ENCODE measurements around the gene CDH23.

The CDH23 gene

DNA sequence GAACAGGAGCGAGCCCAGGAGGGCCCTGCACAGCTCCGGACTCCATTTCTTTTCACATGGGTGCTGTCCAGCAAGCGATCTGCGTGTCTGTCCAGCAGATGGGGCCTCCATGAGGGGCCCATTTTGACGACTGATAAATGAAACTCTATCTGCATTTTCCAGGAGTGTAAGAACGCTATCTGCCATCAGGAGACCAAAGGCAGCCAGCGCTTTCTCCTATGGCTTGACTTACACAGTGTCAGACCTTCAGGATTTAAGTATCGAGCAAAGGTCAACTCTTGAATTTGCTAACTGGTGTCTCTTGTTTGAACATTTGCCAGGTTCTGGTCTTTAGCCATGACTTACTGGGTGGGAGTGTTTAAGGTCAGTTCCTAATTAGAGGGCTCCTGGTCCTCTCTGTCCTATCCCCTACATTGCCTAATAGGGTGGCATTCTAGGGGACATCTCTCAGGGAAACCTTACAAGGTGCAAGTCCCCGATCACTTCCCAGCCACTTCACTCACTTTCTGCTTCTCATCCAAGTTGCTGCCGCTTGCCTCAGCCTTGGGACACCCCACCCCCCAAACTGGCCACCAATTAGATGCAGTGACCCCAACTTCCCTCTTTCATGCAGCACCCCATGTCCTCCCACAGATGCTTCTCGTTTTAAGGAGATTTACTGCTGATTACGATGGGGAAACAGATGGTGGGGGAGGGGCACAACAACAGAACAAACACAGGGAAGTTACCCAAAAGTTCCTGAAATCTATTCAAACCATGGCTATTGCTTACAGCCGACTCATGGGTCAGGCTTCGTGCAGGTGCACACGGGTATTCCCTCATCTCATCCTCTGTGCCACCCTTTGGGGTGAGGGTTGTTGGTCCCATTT lies 356.6 kb downstream of the CDH23 start:
- H3K36me3 ChIP-seq (replicated peaks): no peaks in the 10 kb centered on the region
- DNase-seq (ENCODE audit: low spot score in 2 of 2): no peak
- no peaks in the 10 kb centered on the region for H3K9me3 ChIP-seq
- in situ Hi-C loops (cut with MboI; ENCODE audit: low sequenced_read_pairs): no loop called here
- H3K27me3 ChIP-seq (ENCODE audit: low read depth): peaks cover 13% of the 10 kb centered on the region
- no peaks in the 10 kb centered on the region for H3K4me1 ChIP-seq
- H3K4me3 ChIP-seq: no peak overlapping the region

DNA sequence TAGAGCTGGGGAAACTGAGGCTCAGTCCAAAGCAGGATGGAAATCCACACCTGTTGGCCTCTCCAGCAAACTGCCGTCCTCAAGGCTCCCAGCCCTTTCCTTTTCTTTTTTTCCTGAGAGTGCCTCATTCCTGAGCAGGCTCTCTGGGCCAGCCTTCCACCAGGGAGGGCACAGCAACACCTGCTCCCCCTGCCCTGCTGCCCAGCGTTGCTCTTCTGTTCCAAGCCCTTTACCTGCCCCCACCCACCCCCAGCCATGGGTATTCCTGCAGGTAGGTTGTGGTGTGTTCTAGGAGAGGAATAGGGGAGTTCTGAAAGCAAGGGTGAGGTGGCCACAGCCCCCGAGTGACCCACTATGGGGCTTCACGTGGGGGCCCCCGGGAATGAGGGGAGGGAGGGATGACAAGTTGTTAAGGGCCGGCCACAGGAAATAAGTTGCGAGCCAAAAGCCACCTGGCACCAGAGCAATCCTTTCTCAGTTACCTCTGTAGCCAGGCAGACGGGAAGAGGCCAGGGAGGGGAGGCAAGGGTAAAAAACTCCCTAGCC lies 357.3 kb downstream of the CDH23 start:
- Histone ChIP-seq H3K36me3 (replicated peaks) (no peaks in the 10 kb centered on the region), H3K27me3 (ENCODE audit: low read depth) (peaks cover 13% of the 10 kb centered on the region), H3K4me1 (no peaks in the 10 kb centered on the region), H3K9me3 (no peaks in the 10 kb centered on the region), H3K4me3 (no peak overlapping the region)
- DNase-seq (ENCODE audit: low spot score in 2 of 2): no peak
- in situ Hi-C loops (cut with MboI; ENCODE audit: low sequenced_read_pairs): no loop called here

DNA sequence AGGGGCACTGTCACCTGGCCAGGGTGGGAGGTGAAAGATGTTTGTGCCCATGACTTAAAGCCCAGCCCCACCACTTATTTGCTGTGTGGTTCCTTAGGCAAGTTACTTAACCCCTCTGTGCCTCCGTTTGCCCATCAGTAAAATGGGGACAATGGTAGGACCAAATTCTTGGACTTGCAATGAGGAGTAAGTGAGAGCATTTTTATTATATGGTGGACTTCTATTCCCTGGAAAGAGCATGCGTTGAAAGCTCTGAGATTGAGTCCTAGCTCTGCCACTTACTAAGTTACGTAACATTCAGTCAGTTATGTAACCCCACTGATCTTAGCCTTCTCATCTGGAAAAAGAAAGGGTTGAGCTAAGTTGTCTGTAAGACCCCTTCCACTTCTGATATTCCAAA lies 357.8 kb downstream of the CDH23 start:
- no peaks in the 10 kb centered on the region for H3K36me3 ChIP-seq (replicated peaks)
- no peak for DNase-seq (ENCODE audit: low spot score in 2 of 2)

DNA sequence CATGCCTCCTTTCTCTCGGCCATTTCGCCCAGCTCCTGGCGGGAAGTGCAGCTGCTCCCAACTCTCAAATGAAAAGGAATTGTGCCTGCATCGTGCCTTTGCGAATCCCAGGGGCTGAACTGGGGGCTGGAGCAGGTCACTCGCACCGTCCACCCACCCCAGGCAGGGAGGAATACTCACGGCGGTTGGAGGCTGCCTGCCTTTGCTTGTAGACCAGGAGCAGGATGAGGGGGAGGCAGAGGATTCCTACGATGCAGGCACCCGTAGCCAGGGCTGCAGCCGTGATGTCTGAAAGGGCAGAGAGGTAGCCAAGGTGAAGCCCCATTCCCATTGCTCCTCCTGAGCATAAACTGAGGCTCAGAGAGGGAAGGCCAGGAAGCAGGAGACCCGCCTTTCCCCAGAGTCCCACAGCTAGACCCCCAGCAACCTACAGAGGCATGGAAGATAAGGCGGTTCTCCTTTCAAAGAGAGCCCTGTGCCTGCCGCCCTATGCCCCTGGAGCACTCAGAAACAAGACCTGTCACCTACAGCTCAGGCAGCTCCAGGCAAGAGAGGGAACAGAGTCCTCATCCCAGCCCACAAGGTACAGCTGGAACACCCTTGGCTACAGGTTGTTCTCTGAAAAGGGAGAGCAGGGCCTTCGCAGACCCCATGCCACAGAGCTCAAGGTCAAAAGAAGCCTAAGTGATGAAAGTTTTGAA lies 358.6 kb downstream of the CDH23 start:
- Histone ChIP-seq H3K4me1 (no peaks in the 10 kb centered on the region), H3K9me3 (no peaks in the 10 kb centered on the region), H3K27me3 (ENCODE audit: low read depth) (peaks cover 13% of the 10 kb centered on the region), H3K4me3 (no peak overlapping the region), H3K36me3 (replicated peaks) (no peaks in the 10 kb centered on the region)
- in situ Hi-C loops (cut with MboI; ENCODE audit: low sequenced_read_pairs): no loop called here
- DNase-seq (ENCODE audit: low spot score in 2 of 2): no peak

More for the DNA sequence above, 357.8 kb downstream of the CDH23 start:
- Histone ChIP-seq H3K4me1 (no peaks in the 10 kb centered on the region), H3K9me3 (no peaks in the 10 kb centered on the region), H3K4me3 (no peak overlapping the region), H3K27me3 (ENCODE audit: low read depth) (peaks cover 13% of the 10 kb centered on the region)
- in situ Hi-C loops (cut with MboI; ENCODE audit: low sequenced_read_pairs): no loop called here

DNA sequence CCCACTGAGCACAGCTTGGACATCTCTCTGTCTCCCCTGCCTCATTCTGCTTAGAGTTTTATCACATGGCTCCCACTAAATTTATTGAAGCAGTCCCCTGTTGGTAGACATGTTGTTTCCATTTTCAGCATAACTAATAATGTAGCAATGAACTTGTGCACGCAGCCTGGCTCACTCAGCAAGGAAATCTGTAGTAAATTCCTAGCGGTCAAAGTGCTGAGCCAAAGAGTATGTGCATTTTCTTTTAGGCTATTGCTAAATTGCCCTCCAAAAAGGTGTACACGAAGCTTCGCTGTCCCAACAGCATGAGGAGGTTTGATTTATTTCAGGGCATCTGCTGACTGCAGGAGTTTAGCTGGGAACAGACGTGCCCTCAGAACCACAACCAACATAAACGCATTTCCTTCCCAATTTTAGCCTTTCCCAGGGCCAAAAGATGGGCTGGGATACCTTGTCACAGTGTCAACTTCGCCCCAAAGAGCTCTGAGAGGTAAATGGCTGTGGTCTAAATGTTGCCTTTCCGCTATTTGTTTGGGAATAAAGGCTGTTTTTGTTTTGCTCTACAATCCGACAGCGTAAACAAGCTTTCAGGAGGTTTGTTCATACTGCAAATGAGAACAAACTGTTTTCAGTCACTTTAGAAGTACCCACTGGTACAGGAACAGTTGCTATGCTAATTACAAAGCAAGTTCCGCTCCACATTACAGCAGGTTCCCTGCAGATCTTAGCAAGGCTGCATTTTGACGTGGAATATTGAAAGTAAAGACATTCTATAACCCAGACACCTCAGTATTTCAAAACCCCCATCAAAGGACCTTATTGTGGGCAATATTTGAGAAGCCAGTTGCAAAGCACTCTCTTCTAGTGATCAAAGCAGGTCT lies 359.8 kb downstream of the CDH23 start:
- H3K4me1 ChIP-seq: no peaks in the 10 kb centered on the region
- in situ Hi-C loops (cut with MboI; ENCODE audit: low sequenced_read_pairs): no loop called here
- no peaks in the 10 kb centered on the region for H3K36me3 ChIP-seq (replicated peaks)
- H3K27me3 ChIP-seq (ENCODE audit: low read depth): peaks cover 13% of the 10 kb centered on the region
- no peak for DNase-seq (ENCODE audit: low spot score in 2 of 2)
- H3K4me3 ChIP-seq: no peak overlapping the region
- no peaks in the 10 kb centered on the region for H3K9me3 ChIP-seq

DNA sequence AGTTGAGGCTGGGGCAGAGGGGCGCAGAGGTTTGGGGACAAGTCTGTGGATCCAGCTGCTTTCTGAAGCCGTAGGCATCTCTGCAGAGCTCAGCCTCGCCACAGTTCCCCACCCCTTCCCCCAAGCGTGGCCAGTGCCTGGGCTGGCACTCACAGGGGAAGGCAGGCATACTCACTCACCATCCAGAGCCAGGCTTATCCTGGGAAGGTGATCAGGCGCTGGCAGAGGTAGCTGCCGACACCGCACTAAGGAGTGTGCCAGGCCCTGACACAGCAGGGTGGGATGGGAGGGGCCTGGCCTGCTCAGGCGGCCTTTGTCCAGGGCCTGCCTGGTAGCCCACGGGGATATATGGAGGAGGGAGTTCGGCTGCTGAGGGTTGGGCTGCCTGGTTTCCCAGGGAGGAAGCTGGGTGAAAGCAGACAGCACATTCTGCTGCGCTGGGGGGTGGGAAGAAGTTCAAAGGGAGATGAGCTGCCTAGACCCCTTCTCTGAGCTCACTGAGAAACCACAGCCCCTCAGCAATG lies 360.7 kb downstream of the CDH23 start:
- H3K36me3 ChIP-seq (replicated peaks): no peaks in the 10 kb centered on the region
- DNase-seq (ENCODE audit: low spot score in 2 of 2): no peak
- in situ Hi-C loops (cut with MboI; ENCODE audit: low sequenced_read_pairs): no loop called here
- no peak overlapping the region for H3K4me3 ChIP-seq
- H3K9me3 ChIP-seq: no peaks in the 10 kb centered on the region
- peaks cover 13% of the 10 kb centered on the region for H3K27me3 ChIP-seq (ENCODE audit: low read depth)
- no peaks in the 10 kb centered on the region for H3K4me1 ChIP-seq

DNA sequence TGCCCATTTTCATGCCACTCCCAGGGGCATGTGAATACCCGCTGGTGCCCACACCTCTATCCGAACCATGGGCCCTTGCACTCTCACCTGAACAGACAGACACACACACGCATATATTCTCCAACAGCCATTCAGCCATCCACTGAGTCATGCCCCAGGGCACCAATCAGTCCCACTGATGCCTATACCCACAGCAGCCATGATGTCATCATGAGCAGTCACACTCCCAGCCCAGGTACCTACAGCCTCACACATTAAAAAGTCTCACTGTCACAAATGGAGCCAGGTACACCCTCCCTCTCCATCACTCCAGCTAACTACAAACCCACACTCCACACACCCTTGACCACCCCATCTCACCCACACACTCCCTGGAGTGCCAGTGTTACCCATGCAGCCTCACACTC lies 364.4 kb downstream of the CDH23 start:
- Histone ChIP-seq H3K4me1 (no peaks in the 10 kb centered on the region), H3K4me3 (no peak overlapping the region), H3K27me3 (ENCODE audit: low read depth) (no peaks in the 10 kb centered on the region), H3K36me3 (replicated peaks) (no peaks in the 10 kb centered on the region), H3K9me3 (no peaks in the 10 kb centered on the region)
- in situ Hi-C loops (cut with MboI; ENCODE audit: low sequenced_read_pairs): no loop called here
- no peak for DNase-seq (ENCODE audit: low spot score in 2 of 2)

DNA sequence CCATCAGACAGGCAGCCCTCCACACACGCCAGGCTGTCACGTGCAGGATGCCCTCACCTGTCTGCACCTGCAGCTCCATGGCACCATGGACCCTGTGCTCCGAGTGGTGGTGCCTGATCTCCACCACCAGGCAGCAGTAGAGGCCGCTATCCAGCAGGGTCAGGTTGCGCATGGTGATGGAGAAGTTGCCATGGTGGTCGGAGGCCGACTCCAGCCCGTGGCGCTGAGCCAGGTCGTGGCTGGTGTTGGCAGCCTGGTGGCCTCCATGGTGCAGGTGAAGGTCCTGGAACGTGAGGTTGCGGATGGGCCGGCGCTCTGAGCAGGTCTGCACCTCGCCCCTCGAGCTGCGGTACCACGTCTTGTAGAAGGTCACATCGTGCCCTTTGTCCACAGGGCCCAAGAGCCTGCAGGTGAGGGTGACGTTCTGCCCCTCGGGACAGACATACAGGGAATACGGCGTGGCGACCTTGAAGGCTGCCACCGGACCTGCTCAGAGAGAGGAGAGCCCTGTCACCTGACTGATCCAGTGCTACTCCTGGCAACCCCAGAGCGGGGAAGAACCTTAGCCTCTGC lies 364.9 kb downstream of the CDH23 start:
- H3K27me3 ChIP-seq (ENCODE audit: low read depth): no peaks in the 10 kb centered on the region
- no peaks in the 10 kb centered on the region for H3K9me3 ChIP-seq
- no peaks in the 10 kb centered on the region for H3K4me1 ChIP-seq
- H3K36me3 ChIP-seq (replicated peaks): no peaks in the 10 kb centered on the region
- H3K4me3 ChIP-seq: no peak overlapping the region
- in situ Hi-C loops (cut with MboI; ENCODE audit: low sequenced_read_pairs): no loop called here
- no peak for DNase-seq (ENCODE audit: low spot score in 2 of 2)

DNA sequence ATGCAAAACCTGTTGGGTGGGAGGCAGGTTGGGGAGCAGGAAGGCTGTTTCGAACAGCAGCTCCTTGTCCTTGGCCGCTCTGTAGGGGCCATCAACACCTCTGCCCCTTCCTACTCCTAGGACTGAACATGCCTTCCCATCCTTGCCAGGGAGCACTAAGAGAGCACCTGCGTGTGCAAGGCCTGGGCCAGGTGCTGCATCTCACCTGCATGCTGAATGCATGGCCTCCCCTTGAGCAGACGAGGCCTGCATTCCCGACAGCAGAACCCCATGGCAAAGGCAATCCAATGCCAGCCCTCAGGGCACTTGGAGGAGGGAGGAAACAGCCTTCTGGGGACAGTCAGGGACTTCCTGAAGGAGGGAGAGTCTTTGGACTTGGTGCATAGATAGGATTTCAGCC lies 365.6 kb downstream of the CDH23 start:
- Histone ChIP-seq H3K36me3 (replicated peaks) (no peaks in the 10 kb centered on the region), H3K4me1 (no peaks in the 10 kb centered on the region)
- in situ Hi-C loops (cut with MboI; ENCODE audit: low sequenced_read_pairs): no loop called here

DNA sequence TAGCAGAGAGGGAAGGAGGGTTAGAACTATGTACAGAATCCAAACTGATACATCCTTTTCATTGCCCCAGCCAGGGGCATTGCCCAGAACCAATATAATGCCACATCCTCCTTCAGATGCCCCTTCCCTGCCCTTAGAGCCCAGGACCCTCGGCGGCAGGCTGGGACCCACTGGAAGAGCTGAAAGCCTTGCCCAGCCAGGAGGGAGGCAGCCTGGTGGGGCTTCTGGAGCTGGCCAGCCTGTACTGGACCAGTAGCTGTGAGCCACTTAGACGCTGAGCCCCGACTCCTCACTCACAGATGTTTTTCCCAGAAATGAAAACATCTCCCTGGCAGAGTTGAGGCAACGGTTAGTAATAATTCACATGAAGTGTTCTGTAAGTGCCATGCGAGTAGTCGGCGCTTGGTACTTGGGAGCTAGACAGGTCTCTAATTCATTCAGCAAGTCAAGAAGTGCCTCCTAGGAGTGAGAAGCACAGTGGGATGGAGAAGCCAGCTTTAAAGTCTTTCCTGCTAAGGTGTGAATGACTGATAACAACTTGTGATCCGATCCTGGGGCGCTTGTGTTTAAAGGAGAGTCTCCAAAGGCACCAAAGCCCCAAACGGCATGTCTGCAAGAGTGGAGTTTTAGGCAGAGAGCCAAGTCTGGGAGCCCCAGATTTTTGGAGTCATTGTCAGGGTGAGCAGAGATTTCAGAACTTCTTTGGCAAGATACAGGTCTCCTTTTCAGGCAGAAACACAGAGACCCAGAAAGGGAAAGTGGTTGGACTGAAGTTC lies 366.8 kb downstream of the CDH23 start:
- H3K27me3 ChIP-seq (ENCODE audit: low read depth): no peaks in the 10 kb centered on the region
- no peaks in the 10 kb centered on the region for H3K36me3 ChIP-seq (replicated peaks)
- DNase-seq (ENCODE audit: low spot score in 2 of 2): no peak

More for the DNA sequence above, 365.6 kb downstream of the CDH23 start:
- H3K4me3 ChIP-seq: no peak overlapping the region
- DNase-seq (ENCODE audit: low spot score in 2 of 2): no peak
- H3K9me3 ChIP-seq: no peaks in the 10 kb centered on the region
- H3K27me3 ChIP-seq (ENCODE audit: low read depth): no peaks in the 10 kb centered on the region

DNA sequence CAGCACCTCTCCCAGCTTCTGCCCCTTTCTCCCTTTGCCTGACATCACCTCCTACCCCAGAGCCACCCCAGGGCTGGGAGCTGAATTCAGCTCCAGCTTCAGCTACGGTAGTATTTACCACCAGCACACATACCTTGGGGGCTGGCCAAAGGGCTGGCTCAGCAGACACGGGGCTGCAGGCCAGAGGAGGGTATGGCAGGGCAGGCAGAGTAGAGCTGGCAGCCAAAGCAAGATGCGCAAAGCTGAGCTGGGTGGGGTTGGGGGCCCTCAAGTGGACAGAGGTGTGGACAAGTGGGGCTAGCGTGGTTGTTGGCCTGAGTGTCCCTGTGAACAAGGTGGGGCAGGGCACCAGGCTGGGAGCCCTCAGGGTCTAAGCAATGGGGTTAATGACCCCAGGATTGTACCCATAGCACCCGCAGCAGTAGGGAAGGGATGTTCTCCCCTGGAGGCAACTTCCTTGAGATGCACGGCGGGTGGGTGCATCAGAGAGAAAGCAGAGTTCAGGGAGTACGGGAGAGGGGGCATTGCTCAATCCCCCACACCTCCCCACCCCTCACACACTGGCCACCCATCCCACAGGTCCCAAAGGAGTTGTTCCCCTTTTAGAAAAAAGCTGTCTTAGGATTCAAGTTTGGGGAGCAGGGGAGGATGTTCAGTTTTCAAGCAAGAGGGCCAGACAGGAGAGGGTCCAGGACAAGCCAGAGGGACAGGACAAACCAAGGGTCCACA lies 368.6 kb downstream of the CDH23 start:
- DNase-seq (ENCODE audit: low spot score in 2 of 2): no peak
- Histone ChIP-seq H3K4me3 (no peak overlapping the region), H3K9me3 (no peaks in the 10 kb centered on the region), H3K27me3 (ENCODE audit: low read depth) (no peaks in the 10 kb centered on the region), H3K4me1 (no peaks in the 10 kb centered on the region), H3K36me3 (replicated peaks) (no peaks in the 10 kb centered on the region)
- in situ Hi-C loops (cut with MboI; ENCODE audit: low sequenced_read_pairs): no loop called here

More for the DNA sequence above, 366.8 kb downstream of the CDH23 start:
- Histone ChIP-seq H3K9me3 (no peaks in the 10 kb centered on the region), H3K4me1 (no peaks in the 10 kb centered on the region), H3K4me3 (no peak overlapping the region)
- in situ Hi-C loops (cut with MboI; ENCODE audit: low sequenced_read_pairs): no loop called here

Measured in HAP-1 (cell line).